Jurkat, Clone E6-1 (cell line): ENCODE results near the gene IL10.
"Not testable (repeated sequence)": the region's sequence is repeated elsewhere in the genome, so short reads cannot be mapped to it uniquely, and the experiment has no call there.

Source experiments
- DNase-seq: peaks from one replicate; pipeline ENCODE4 v3.0.0-alpha.2; 2011; ENCODE audit warnings: low read depth, low spot score
- H3K4me3 ChIP-seq: 2 replicates; pipeline ENCODE4 v1.5.1; 2011; ENCODE audit warnings: mild to moderate bottlenecking, low read length, control low read depth, moderate library complexity

The IL10 gene

DNA sequence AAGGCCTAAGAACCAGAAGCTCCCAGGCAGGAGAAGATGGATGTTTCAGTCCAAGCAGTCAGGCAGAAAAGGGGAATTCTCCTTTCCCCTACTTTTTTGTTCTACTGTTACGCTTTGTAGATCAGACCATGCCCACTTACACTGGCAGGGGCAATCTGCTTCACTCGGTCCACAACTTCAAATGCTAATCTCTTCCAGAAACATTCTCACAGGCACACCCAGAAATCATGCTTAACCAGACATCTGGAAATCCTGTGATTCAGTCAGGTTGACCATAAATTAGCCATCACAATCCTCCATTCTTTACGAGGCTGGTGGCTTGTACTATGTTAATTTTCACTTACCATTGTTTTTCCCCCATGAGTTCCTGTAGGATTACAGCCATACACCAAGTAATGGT lies 23.8 kb upstream of the IL10 start:
- DNase-seq: no peak
- H3K4me3 ChIP-seq: no peak overlapping the region

DNA sequence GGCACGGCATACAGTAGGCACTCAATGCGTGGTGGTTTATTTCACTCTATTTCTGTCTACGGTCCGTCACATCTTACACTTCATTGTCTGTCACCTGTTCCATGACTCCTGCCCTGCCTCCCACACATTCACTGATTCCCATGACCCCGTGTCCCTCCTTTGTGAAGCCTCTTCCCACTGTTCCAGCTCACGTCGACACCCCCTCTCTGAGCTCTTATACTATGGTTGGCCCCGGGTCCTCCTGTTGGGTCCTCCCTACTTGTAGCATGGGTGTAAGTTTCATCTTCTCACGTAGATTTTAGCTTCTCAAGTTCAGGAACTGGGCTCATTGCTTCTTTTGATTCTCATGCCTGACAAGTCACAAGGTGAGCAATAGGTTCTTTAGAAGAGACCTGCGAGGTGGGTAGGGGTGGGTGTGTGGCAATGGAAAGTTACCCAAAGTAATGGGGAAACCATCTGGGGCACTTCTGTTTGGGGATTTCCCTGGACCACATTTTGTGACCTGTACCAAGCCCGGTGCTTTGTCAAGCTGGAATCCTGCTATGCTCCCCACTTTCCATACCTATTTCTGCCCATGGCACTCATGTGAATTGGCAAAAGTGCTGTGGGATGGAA lies 22.1 kb upstream of the IL10 start:
- DNase-seq: no peak
- H3K4me3 ChIP-seq: no peak overlapping the region

DNA sequence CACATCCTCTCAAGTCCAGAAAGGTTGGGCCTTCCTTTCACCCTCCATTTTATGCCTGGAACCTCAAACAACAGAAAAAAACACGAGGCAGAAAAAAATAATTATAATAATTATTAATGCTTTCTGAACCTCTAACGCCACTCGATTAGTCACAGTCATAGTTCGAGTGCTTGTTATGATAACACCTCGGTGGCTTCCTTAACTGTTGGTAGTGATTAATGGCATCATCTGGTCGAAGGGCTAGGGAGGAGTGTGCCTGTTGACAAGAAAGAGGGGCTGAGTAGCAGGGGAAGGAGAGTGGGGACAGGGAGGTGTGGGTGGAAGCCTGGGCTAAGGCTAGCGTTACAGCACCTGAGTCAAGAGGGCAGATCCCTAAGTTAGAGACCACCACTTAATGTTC lies 21.3 kb upstream of the IL10 start:
- no peak overlapping the region for H3K4me3 ChIP-seq
- DNase-seq: no peak

DNA sequence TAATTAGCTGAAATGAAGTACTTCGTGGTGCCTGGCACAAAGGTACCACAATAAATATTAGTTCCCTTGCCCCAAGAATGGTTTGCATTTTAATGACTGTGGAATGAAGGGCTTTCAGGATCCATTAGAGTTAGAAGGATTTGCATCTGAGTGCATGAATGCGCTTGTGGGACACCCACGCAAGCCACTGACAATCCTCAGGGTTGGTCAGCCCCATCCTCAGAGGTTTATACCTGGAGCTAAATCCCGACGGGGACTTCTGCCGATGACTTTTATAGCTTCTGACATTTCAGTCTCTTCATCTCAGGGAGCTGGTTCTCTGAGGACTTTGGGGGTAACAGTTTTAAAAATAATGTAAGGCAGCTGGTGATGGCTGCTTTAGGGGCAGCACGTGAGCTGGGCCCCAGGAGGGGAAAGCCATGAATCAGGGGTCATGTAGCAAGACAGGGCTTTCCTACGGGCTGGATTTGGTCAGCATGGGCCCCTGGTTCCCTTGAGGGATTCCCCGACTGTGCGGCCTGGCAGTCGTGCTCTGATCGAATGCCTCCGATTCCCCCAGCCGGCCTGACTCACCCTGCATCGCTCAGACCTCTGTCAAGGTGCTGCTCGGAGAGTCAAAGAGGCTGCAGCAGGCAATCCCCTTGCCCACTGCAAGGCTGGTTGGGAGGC lies 20.8 kb upstream of the IL10 start:
- no peak for DNase-seq

DNA sequence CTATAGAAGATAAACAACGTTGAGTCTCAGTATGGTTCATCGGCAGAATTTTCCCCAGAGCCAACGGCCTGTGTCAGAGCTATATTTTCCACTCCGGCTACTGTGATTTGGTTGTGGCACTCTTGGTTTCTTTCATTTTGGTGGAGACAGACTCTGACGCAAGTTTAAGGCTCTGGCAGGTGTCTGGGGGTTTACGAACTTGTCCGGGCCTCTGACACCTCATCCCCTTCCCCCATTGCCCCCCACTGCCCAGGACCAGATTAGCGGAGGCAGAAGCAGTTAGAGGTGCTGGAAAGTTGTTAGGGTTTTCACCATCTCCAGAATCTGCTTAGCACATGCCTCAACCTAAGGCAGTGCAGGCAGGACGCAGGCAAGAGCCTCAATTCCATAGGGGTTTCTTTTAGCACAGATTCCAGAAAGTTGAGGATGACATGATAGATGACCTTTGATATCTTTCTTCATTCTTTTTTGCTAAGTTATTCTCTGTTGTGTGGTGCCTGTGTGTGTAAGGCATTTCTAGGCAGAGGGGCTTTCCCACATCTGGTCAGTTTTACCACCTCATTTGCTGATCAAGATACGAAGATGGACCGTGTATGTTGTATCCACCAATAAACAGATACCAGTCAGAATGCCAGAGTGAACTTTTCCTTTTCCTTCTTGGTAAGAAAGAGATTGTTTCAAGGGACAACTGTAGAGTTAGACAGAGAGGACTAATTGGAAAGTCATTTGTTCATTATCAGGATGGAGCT lies 18.4 kb upstream of the IL10 start:
- no peak for DNase-seq
- no peak overlapping the region for H3K4me3 ChIP-seq

More for the DNA sequence above, 20.8 kb upstream of the IL10 start:
- H3K4me3 ChIP-seq: no peak overlapping the region

DNA sequence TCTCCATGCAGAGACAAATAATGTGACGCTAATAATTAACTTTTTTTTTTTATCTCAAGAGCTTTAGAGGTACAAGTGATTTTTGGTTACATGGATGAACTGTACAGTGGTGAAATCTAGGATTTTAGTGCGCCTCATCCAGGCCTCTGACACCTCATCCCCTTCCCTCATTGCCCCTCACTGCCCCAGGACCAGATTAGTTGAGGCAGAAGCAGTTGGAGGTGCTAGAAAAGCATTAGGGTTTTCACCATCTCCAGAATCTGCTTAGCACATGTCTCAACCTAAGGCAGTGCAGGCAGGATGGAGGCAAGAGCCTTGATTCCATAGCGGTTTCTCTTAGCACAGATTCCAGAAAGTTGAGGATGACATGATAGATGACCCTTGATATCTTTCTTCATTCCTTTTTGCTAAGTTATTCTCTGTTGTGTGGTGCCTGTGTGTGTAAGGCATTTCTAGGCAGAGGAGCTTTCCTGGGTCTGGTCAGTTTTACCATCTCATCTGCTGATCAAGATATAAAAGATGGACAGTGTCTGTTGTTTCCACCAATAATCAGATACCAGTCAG lies 16.3 kb upstream of the IL10 start:
- H3K4me3 ChIP-seq: no peak overlapping the region
- DNase-seq: no peak

DNA sequence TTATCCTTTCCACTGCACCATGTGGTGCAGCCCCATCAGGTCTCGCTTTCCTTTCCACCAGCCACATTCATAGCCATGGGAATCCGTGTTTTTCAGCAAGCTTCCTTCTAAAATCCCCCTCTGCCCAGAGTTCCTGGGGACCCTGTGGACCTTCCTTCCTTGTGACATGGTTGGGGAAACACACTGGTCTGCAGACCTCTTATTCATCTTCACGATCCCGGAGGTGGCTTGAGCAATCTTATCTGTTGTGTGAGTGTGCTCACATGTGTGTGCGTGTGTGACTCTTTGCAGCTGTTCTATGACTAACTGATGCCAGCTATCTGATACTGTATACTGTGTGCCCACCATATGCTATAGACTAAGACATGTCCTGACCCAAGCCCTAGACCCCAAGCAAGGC lies 15.6 kb upstream of the IL10 start:
- DNase-seq: no peak
- H3K4me3 ChIP-seq: no peak overlapping the region

DNA sequence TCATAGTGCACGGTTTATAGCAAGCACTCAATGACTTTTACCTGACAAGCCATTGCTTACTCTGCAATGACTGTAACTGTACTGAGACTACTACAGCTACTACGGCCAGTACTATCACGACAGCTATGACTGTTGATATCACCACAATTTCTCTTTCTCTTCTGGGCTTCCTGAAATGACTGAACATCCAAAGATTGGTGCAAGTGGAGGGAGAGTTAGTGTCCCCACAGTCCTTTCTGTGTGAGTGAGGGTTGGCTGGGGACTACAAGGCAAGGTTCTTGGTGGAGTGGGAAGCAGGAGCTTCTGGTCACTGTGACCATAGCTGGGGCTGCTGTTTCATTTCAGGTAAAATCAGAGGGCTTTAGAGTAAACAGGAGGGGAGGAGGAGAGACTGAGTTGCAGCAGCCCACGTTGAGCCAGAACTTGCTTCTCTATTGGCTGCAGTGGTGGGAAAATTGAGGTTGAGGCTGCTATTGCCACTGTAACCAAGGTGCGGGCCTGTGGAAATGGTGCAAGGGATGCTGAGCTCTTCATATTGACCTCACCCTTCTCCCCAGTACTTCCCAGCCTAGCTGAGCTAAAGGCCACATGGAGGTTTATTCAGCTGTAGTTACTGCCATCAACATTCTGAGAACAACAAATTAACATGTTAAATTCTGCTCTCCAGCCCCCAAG lies 14.1 kb upstream of the IL10 start:
- DNase-seq: no peak
- no peak overlapping the region for H3K4me3 ChIP-seq

DNA sequence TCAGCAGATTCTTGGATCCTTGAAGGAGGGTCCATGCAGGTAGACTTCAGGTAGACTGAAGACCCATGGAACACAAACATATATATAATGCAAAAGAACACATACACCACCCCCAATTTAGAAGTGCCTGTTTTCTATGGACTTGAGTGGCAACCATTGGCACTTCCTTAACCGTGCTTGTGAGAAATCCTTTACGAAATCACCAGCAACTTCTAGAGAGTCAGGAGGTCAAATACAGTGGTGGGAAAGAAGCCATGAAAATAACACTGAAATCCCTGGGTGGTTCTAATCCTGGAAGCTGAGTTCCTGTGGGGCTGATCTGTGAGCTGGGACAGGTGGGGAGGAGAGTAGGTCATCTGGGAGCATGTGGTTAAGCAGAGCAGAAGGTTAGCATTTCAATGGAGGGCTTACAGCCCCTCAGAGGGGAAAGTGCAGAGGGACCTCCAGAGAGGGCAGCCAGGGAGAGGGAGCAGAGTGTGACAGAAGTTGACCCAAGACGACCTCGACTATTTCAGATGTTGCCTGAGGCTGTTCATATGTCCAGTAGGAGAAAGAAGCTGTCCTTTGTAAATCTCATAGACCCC lies 13.0 kb upstream of the IL10 start:
- no peak for DNase-seq
- no peak overlapping the region for H3K4me3 ChIP-seq

DNA sequence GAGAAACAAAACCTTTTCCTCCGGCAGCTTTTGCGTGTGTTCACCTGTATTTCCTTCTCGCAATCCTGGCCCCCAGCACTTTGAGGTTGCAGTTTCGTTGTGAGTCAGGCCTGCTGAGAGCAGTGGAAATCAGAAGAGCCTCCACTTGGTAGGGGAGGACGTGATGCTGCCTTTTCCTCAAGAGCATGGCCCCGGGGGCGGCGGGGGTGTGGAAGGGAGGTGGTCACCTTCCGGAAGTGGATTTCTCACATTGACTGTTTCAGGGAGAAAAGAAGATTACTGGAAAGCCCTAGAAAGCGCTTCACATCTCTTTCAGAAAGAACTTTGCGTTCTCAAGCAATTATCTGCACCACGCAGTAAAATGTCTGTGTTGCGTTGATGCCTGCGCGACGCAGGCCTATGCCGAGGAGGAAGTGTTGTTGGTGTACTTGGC lies 12.2 kb upstream of the IL10 start:
- no peak overlapping the region for H3K4me3 ChIP-seq
- no peak for DNase-seq

DNA sequence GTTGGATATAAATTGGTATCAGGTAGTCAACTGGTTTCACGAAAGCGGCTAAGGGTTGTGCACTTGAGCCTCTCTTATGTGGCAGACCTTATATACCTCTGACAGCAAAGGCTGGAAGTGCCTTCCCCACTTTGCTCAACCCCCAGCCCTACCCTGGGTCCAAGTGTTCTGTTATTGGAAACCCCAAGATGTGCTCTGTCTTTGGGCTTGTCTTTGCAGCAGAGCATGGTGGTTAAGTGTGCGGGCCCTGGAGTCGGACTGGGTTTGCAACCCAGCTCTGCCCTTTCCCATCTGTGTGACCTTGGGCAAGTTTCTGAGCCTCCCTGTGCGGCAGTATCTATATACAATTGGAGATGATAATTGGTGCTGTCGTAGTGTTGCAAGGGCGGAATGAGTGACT lies 11.2 kb upstream of the IL10 start:
- no peak for DNase-seq
- no peak overlapping the region for H3K4me3 ChIP-seq

DNA sequence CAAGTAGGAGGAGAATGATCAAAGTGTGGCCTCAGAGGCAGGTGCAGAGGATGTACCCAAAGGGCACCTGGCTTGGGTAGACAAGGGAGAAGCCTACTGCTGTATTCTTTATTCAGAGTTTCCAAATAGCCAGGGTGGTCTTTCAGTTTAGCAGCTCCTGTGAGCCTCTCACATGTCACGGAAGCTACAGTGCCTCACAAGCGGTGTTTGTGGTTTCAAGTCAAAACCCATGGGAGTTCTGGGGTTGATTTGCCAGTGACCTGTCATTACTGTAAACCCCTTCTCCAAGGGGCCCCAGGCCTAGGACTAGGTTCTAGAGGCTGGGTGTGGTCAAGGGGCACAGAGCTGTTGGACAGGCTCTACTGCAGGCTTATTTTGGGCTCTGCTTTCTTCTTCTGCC lies 10.2 kb upstream of the IL10 start:
- peak; percentile 65 for DNase-seq
- no peak overlapping the region for H3K4me3 ChIP-seq

DNA sequence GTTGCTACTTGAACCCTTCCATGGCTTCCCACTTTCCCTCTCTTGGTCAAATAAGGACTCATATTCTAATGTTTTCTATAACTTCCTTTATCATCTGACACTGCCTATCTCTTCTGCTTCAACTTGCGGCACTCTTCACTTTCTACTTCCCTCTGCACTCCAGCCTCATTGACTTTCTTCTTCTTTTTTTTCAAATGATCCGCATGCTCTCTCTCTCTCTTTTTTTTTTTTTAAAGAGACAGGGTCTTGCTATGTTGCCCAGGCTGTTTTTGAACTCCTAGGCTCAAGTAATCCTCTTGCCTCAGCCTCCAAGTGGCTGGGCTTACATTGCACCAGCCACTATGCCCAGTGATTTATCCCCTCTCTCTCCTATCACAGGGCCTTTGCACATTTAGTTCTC lies 7.3 kb upstream of the IL10 start:
- H3K4me3 ChIP-seq: no peak overlapping the region
- no peak for DNase-seq

DNA sequence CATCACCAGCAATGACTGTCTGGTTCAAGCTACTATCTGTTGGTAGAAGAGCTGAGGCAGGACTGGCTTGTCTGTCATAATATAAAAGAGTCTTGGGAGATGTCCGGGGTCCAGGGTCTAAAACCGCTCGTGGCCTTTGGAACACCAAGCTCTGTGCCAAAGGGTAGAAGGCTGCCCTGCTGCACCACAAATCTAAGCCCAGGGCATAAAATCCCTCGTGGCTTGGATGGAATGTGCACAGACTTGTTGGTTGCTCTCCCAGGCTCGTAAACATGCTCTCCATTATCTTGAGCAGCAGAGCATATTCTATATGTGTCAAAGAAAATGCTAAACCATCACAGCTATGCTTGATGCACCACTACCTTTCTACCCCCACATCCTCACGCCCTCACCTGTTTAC lies 6.6 kb upstream of the IL10 start:
- DNase-seq, H3K4me3 ChIP-seq: not testable (repeated sequence)

DNA sequence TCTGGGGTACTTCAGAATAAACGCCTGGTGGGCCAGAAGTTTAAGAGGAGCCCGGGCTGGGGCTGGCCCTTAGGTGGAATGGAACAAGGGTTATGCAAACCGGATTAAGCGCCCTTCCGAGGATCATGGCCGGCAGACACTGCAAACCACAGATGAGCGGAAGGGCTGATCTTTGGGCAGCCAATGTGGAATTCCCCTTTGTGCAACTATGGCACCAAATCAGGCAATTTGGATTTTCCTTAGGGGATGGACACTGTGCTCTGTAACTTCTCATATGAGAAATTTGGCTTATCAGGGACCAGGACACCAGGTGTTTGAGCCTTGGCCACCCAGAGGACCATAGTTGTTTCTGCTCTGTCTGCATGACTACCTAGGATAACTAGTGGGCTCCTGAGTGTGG lies 5.7 kb upstream of the IL10 start:
- H3K4me3 ChIP-seq: no peak overlapping the region
- no peak for DNase-seq

DNA sequence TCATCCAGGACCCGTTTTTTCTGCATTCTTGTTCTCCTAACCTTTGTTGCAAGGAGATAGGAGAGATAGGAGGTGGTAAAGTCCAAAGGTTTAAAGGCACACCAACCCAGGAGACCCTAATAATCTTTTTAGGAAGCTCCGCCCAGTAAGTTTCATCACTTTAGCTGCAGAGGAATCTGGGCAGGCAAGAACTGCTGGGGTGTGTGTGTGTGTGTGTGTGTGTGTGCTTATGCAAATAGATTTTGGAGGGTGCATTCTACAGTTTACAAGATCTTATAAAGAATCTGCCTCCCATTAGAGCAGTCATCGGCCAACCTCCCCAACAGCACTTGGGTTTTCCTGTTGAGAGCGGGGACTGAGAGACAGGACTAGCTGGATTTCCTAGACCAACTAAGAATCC lies 3.9 kb upstream of the IL10 start:
- no peak overlapping the region for H3K4me3 ChIP-seq
- no peak for DNase-seq

DNA sequence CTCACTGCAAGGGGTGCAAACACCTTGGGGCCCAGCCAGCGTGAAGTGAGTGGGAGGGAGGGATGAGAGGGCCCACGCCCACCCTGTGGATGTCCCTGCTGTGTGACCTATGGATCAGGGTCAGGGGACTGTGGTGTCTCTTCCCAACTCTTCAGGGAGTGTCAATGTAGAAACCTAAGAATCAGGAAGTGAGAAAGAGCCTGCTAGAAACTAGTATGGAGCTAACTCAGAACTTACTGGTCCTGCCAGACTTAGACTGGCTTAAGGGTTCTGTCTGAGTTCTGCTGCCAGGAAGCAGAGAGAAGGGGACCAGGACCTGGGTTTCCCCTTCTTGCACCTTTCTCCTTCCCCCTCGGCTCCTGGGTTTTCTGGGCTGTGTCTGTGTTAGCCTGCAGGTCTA lies 1.8 kb upstream of the IL10 start:
- no peak overlapping the region for H3K4me3 ChIP-seq
- no peak for DNase-seq

DNA sequence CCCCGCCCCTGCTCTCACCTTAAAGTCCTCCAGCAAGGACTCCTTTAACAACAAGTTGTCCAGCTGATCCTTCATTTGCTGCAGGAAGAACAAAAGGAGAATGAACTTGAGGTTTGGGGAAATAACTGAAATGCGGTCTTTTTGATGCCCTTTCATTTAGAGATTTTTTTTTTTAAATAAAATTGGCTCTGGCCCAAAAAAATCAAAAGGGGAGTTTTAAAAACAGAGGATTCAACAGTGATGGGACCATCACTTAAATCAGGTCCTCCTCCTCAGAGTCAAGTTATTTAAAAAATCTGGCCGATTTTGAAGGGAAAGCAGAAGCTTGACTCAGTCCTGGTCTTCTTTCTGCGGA lies 979 bp downstream of the IL10 start:
- DNase-seq: peak; percentile 65
- H3K4me3 ChIP-seq: 0 out of 2 replicates have a peak overlapping the region, but pooled peaks have one; percentile 3

DNA sequence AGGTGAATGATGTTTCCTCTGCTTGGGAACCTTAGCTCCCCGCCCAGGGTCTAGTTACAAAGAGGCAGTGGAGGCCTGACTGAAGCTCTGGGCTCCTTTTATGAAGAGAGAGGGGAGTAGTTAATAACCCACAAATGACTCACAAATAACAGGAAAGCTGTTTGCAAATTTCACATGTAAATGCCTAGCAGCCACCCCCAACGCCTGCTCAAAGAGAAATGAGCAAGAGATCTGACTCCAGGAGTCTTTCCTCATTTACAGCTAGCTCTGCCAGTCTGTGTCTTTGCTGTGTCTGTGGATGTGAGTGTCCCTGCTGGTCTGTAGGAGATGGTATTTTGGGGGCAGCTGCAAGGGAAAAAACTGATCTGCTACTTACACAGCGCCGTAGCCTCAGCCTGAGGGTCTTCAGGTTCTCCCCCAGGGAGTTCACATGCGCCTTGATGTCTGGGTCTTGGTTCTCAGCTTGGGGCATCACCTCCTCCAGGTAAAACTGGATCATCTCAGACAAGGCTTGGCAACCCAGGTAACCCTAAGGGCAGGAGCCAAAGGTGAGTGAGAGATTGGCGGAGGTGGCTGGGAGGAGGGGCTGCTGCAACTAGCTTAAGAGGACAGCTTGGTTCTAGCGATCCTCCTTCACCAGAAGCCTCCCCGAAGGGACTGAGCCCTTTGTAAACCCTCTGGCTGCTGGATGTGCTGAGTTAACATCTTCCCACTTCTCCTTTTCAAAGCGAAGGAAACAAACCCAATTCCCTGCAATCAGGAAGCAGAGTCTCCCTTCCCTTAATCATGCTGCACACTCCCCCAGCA lies 1.6 kb downstream of the IL10 start, which contains the start of gene IL19:
TSS of gene IL19 (plus strand) at position 243 of the 807 bp plus-strand sequence. CDS start 65,890 bp downstream, outside the sequence.
- H3K4me3 ChIP-seq: peak within 1 kb of the TSS; percentile 3; the same call in 1 of the 2 replicates
- no peak for DNase-seq
